K562 (cell line): Measurements from ENCODE around the gene CAMSAP3. TPM values are rescaled to one million over a fixed set of nuclear protein-coding genes. Genes with fewer than 3 reads are reported as not detected.

ENCODE experiments used
- ATAC-seq: fragments of 200-7000 bp; cut with Tn5 transposase; 3 replicates; pipeline ENCODE4 v1.9.1; 2020; ENCODE audit warnings: moderate library complexity
- BruUV-seq: library from RNA; stranded (reverse); fragments of 400-500 nt; replicated peaks from 2 replicates; lab custom pipeline; 2021; lab: Mats Ljungman, UMichigan
- CTCF ChIA-PET: fragments of 300-600 bp; formaldehyde crosslinking; extraction: SDS; loops from one replicate; lab custom pipeline; 2021; ENCODE audit warnings: low intra/inter-chr PET ratio; lab: Yijun Ruan, JAX
- POLR2A ChIA-PET: fragments of 300-600, 350-650 bp; sonication (Branson Sonifier 250); formaldehyde crosslinking; extraction: SDS; loops from one replicate; lab custom pipeline; 2021; ENCODE audit warnings: antibody characterized with exemption, inconsistent platforms; lab: Yijun Ruan, JAX
- DNase-seq, 4 experiments: peaks; one replicate each; pipeline versions ENCODE4 v3.0.0 to v3.0.0-alpha.2; 2011 to 2018; ENCODE audit warnings: low spot score in 3 of 4, mixed read lengths in 3 of 4; ENCODE audit errors: extremely low read depth in 1 of 4
- FAIRE-seq: peaks from 2 replicates; lab custom pipeline; 2011; peaks lifted over from hg19 to GRCh38; lab: Jason Lieb, UNC
- H2AFZ ChIP-seq: 2 replicates; pipeline ENCODE4 v1.6.0; 2011; ENCODE audit warnings: low read depth, low read length, control low read depth, inconsistent platforms
- H3K27ac ChIP-seq: fragments of 200-600 bp; 3 replicates; pipeline ENCODE4 v1.8.0; 2011; ENCODE audit warnings: low read depth, mild to moderate bottlenecking, control low read depth, inconsistent platforms, low read length, moderate library complexity, mixed read lengths; ENCODE audit errors: extremely low read depth
- H3K27me3 ChIP-seq, 2 experiments: fragments of 300-600 bp in 1 of 2; 2 replicates in 1 of 2; 3 replicates in 1 of 2; pipeline versions ENCODE4 v1.6.0 to v1.8.0; 2011; ENCODE audit warnings: inconsistent platforms in 2 of 2, low read length in 2 of 2, mild to moderate bottlenecking in 1 of 2, mixed read lengths in 1 of 2, moderate library complexity in 1 of 2; ENCODE audit not compliant: control insufficient read depth in 2 of 2, insufficient read depth in 2 of 2
- H3K36me3 ChIP-seq: fragments of 300-600 bp; 3 replicates; pipeline ENCODE4 v1.8.0; 2011; ENCODE audit warnings: mild to moderate bottlenecking, low read length, inconsistent platforms; ENCODE audit not compliant: control insufficient read depth, insufficient read depth
- H3K4me1 ChIP-seq, 2 experiments: fragments of 200-600 bp in 1 of 2; replicated peaks in 1 of 2; 2 replicates in 1 of 2; 3 replicates in 1 of 2; pipeline versions ENCODE4 v1.5.1 to v1.8.0; 2011; ENCODE audit warnings: inconsistent platforms in 2 of 2, low read length in 2 of 2, mild to moderate bottlenecking in 1 of 2, mixed read lengths in 1 of 2, moderate library complexity in 1 of 2; ENCODE audit not compliant: control insufficient read depth in 2 of 2, insufficient read depth in 2 of 2
- H3K4me2 ChIP-seq: 2 replicates; pipeline ENCODE4 v1.6.1; 2011; ENCODE audit warnings: low read length, control low read depth, inconsistent platforms, mixed read lengths; ENCODE audit not compliant: insufficient read depth
- H3K4me3 ChIP-seq: fragments of 200-600 bp; sonication (generic), shearing (Covaris generic); 2 replicates; pipeline ENCODE4 v1.5.1; 2016; ENCODE audit warnings: control low read depth, inconsistent platforms
- H3K79me2 ChIP-seq: fragments of 200-600 bp; 3 replicates; pipeline ENCODE4 v1.8.0; 2011; ENCODE audit warnings: low read length, inconsistent platforms; ENCODE audit not compliant: control insufficient read depth, insufficient read depth
- H3K9ac ChIP-seq, 2 experiments: 2 replicates each; pipeline versions ENCODE4 v1.6.0 to v1.6.1; 2011; ENCODE audit warnings: low read depth in 2 of 2, low read length in 2 of 2, control low read depth in 1 of 2, inconsistent platforms in 1 of 2, mild to moderate bottlenecking in 1 of 2, mixed read lengths in 1 of 2; ENCODE audit not compliant: insufficient read depth in 1 of 2
- H3K9me1 ChIP-seq: one replicate; pipeline ENCODE4 v1.6.0; 2011; ENCODE audit warnings: inconsistent platforms, mild to moderate bottlenecking, low read length, moderate library complexity; ENCODE audit not compliant: control insufficient read depth, insufficient read depth
- H3K9me3 ChIP-seq: replicated peaks from 2 replicates; pipeline ENCODE4 v1.5.1; 2011; ENCODE audit warnings: low read depth, low read length, inconsistent platforms; ENCODE audit not compliant: control insufficient read depth, insufficient read depth
- H4K20me1 ChIP-seq: replicated peaks from 2 replicates; pipeline ENCODE4 v1.6.1; 2011; ENCODE audit warnings: low read length, inconsistent platforms, mixed read lengths; ENCODE audit not compliant: control insufficient read depth, insufficient read depth
- CBX8 ChIP-seq: fragments of 200-600 bp; sonication (generic); IDR thresholded peaks from 2 replicates; pipeline ENCODE4 v1.6.1; 2012; ENCODE audit warnings: borderline replicate concordance, mixed run types, low read depth, mild to moderate bottlenecking, moderate library complexity, mixed read lengths, low read length, control low read depth, inconsistent platforms; ENCODE audit not compliant: poor library complexity, severe bottlenecking; ENCODE audit errors: extremely low read depth
- NFATC3 ChIP-seq: fragments of 450-650 bp; IDR thresholded peaks from 2 replicates; pipeline ENCODE4 v1.6.1; 2017; ENCODE audit warnings: mild to moderate bottlenecking
- POLR2G ChIP-seq: fragments of 200-400 bp; formaldehyde crosslinking; IDR thresholded peaks from 2 replicates; pipeline ENCODE4 v1.6.1; 2017; ENCODE audit warnings: low read depth, mild to moderate bottlenecking, antibody characterized with exemption, low read length, moderate library complexity
- RBFOX2 ChIP-seq: fragments of 200-400 bp; formaldehyde crosslinking; IDR thresholded peaks from 2 replicates; pipeline ENCODE4 v1.6.1; 2017; ENCODE audit warnings: low read depth, mild to moderate bottlenecking, low read length, moderate library complexity
- SMARCA4 ChIP-seq: fragments of 450-650 bp; IDR thresholded peaks from 2 replicates; pipeline ENCODE4 v1.6.1; 2016
- WGBS: fragments of 100-300 bp; shearing (Covaris generic); methylation state at CpG from one replicate; pipeline ENCODE4 v1.1.6; 2016; ENCODE audit warnings: low coverage, mixed read lengths; ENCODE audit not compliant: insufficient coverage; ENCODE audit errors: missing lambda C conversion rate; 5-methylcytosine and 5-hydroxymethylcytosine counted together
- in situ Hi-C: fragments of 300-500 bp; cut with MboI; formaldehyde crosslinking; loops from 4 replicates; pipeline ENCODE4 v1.15.0; 2018; ENCODE audit warnings: inconsistent platforms, mixed read lengths
- intact Hi-C: fragments of 100-400 bp; cut with micrococcal nuclease; formaldehyde crosslinking; loops from 2 replicates; pipeline ENCODE4 v1.14.2; 2022
- polyA plus RNA-seq, 8 experiments: library from polyadenylated mRNA; depleted of rRNA in 4 of 8; stranded (reverse) in 5 of 8; unstranded in 3 of 8; fragments of >200 nt; fragmentation: Nextera tagmentation in 2 of 8; fragmentation: Illumina TruSeq in 1 of 8; extraction: Ambion mirVana in 2 of 8; extraction: Trizol in 1 of 8; gene quantifications; 2 replicates each; pipeline versions ENCODE4 v1.2.1 to v1.2.3, GENCODE V29; 2011 to 2014; ENCODE audit warnings: inconsistent platforms in 1 of 8, missing spikeins in 1 of 8
- total RNA-seq, 7 experiments: library from RNA; depleted of rRNA in 6 of 7; stranded (reverse); fragments of >200 nt in 6 of 7; fragmentation: Illumina TruSeq in 2 of 7; extraction: Trizol in 2 of 7; gene quantifications; 2 replicates each; pipeline versions ENCODE4 v1.2.1 to v1.2.3, GENCODE V29; 2011 to 2021; ENCODE audit warnings: low replicate concordance in 1 of 7

Gene CAMSAP3
- total and polyA plus RNA-seq, 9 of the 15 experiments (the other 6 are each of a cell fraction or from before 2014, with no cell fraction given), result 0.01 to 0.89 (median 0.22) TPM; not detected in 1

DNA sequence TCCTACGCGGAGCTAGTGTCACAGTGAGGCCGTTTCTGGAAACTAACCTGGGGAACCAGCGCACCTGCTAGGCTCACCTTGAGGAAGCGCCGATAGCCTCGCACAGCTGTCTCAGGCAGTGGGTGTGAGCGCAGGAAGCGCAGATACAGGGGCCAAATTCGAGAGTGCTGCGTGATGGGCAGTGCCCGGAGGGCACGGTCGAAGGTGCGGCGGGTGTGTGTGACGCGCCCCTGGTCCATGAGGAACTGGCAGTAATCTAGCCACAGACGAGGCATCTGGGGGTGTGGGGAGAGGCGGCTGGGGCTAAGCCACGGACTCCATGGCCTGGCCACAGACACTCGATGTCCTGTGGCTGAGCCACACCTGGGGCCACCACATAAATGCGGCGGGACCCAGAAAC lies 31.5 kb downstream of the CAMSAP3 start:
- TF ChIP-seq SMARCA4 (no peak), POLR2G (0 out of 2 replicates have a peak, but pooled peaks have one; percentile 16), CBX8 (no peak), NFATC3 (no peak), RBFOX2 (0 out of 2 replicates have a peak, but pooled peaks have one; percentile 16)
- Histone ChIP-seq H3K27ac (no peak overlapping the region), H3K79me2 (peaks cover 49% of the 10 kb centered on the region), H3K4me2 (no peak overlapping the region), H3K4me1 (peaks cover 8 to 35% of the 10 kb centered on the region in 2 experiments; a peak in 4 of 5 replicates), H3K4me3 (no peak overlapping the region), H3K27me3 (no peaks in the 10 kb centered on the region), H3K9ac (peak overlapping the region in 1 of 2 experiments; percentile 31; a peak in 1 of 4 replicates), H2AFZ (no peak overlapping the region), H3K36me3 (peaks cover 54% of the 10 kb centered on the region; the same call in 2 of the 3 replicates), H3K9me3 (no peaks in the 10 kb centered on the region), H3K9me1 (no peaks in the 10 kb centered on the region), H4K20me1 (no peaks in the 10 kb centered on the region)
- no peak for FAIRE-seq
- in situ Hi-C loops (no loop called here), intact Hi-C loops (no loop called here)
- WGBS, result 92% methylated on average over 21 of the region's 24 CpGs
- ATAC-seq, result no peak
- ChIA-PET POLR2A (interaction anchor here (0.7 to 4.8 kb wide), 3 partner anchors 9 to 47 kb away, joined by 3 to 22 read pairs (median 3); no protein-coding TSS in a partner anchor), CTCF (no interaction called here)
- no TSS peak for BruUV-seq
- no peak for DNase-seq
